T follicular helper cell (primary cell): ENCODE results near the gene PPP1R14B.

Source experiments
- DNase-seq: peaks from one replicate; pipeline ENCODE4 v3.0.0-alpha.2; 2020; ENCODE audit warnings: low read depth

Gene PPP1R14B

GRCh38 chr11:64230985-64231365, 15.8 kb downstream of the PPP1R14B start:
- DNase-seq: no peak

- DNase-seq: peak; percentile 80
Observed at GRCh38 chr11:64230171-64230984, 16.4 kb downstream of the PPP1R14B start, which contains the start of gene DNAJC4. DNAJC4 (plus strand) TSS chr11:64230548; CDS start chr11:64230855, 307 bp downstream.

GRCh38 chr11:64229744-64230170, 17.0 kb downstream of the PPP1R14B start:
- DNase-seq: no peak

GRCh38 chr11:64229090-64229743, 17.5 kb downstream of the PPP1R14B start:
- DNase-seq: no peak

- DNase-seq: no peak
Observed at GRCh38 chr11:64227405-64227956, 19.3 kb downstream of the PPP1R14B start.

GRCh38 chr11:64226507-64227051, 20.2 kb downstream of the PPP1R14B start:
- DNase-seq: no peak

- peak; percentile 85 for DNase-seq
Observed at GRCh38 chr11:64225608-64226506, 20.9 kb downstream of the PPP1R14B start, which contains the start of the genes NUDT22 and TRPT1. NUDT22 (plus strand) TSS chr11:64226274; CDS start chr11:64226653, 379 bp downstream. TRPT1 (minus strand) TSS chr11:64226186; CDS start chr11:64225860, 326 bp downstream.

- DNase-seq: no peak
Observed at GRCh38 chr11:64224891-64225607, 21.7 kb downstream of the PPP1R14B start.

GRCh38 chr11:64224151-64224890, 22.4 kb downstream of the PPP1R14B start:
- no peak for DNase-seq

- no peak for DNase-seq
Observed at GRCh38 chr11:64223001-64223651, 23.6 kb downstream of the PPP1R14B start.

GRCh38 chr11:64222651-64223000, 24.1 kb downstream of the PPP1R14B start:
- no peak for DNase-seq

- DNase-seq: no peak
Observed at GRCh38 chr11:64220798-64221197, 25.9 kb downstream of the PPP1R14B start.

- DNase-seq: no peak
Observed at GRCh38 chr11:64220271-64220670, 26.5 kb downstream of the PPP1R14B start.

- no peak for DNase-seq
Observed at GRCh38 chr11:64219755-64220154, 27.0 kb downstream of the PPP1R14B start.

GRCh38 chr11:64219354-64219684, 27.4 kb downstream of the PPP1R14B start:
- no peak for DNase-seq

GRCh38 chr11:64218628-64219353, 28.0 kb downstream of the PPP1R14B start:
- no peak for DNase-seq

GRCh38 chr11:64216879-64217278, 29.9 kb downstream of the PPP1R14B start:
- no peak for DNase-seq

GRCh38 chr11:64211181-64211872, 35.4 kb downstream of the PPP1R14B start:
- DNase-seq: no peak
